GM19463 (cell line): ENCODE results near the gene ZBTB7C.

Experiments
- ATAC-seq: cut with Tn5 transposase; IDR thresholded peaks from one replicate; pipeline ENCODE4 v1.9.1; 2021; ENCODE audit warnings: mild to moderate bottlenecking, moderate library complexity; ENCODE audit not compliant: unreplicated experiment

ZBTB7C gene

DNA sequence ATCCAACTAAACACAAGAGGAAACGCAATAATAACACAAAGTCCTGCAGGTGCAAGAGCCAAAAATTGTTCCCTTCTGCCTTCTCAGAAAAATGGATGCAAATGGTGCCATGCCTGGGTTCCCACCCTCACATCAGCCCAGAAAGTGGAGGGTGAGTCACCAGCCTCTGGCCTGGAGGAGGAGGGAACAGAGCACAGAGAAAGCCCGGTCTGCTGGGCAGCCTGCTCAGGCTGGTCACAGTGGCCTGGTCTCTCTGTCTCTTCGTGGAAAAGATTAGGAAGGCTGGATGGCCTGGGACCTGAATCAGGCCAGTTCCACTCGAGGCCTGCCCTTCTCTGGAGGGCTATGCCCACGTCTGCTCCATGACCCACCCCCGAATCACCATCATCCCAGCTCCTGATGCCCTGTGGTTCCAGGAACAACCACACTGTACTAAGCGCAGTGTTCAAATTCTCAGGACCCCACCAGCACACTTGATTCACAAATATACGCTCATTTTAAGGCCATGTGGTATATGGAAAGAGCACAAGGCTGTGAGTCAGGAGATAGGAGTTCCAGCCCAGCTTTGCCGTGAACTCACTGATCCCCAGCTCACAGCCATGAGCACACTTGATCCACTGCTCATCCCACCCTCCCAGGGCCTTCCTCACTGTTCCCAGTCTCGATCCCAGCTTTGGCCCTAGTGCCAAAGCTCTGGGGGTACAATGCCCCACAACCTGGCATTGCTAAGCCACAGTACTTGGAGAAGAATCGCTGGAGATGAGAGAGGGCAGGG, 82.1 kb downstream of the ZBTB7C start:
- no peak for ATAC-seq

- ATAC-seq, result no peak
These were observed 84.0 kb downstream of the ZBTB7C start for GRCh38 chr18:48325115-48325665.

- ATAC-seq, result no peak
These were observed 84.5 kb downstream of the ZBTB7C start for GRCh38 chr18:48324651-48325050.

DNA sequence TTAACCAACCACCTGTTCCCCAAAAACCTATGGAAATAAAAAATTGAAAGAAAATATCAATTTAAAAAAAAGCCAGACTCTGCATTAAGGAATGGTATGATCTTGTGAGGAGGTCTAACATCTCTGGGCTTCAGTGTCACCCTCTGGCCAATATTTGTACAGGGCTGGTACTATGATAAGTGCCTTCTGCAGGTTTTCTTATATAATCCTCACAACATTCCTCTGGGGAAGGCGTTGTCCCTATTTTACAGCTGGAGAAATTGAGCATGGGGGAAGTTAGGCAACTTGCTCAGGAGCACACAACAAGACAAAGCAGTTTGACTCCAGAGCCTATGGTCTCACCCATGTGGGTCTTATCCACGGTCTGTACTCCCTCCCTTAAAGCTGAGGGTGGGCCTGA, 86.0 kb downstream of the ZBTB7C start:
- ATAC-seq, result no peak

DNA sequence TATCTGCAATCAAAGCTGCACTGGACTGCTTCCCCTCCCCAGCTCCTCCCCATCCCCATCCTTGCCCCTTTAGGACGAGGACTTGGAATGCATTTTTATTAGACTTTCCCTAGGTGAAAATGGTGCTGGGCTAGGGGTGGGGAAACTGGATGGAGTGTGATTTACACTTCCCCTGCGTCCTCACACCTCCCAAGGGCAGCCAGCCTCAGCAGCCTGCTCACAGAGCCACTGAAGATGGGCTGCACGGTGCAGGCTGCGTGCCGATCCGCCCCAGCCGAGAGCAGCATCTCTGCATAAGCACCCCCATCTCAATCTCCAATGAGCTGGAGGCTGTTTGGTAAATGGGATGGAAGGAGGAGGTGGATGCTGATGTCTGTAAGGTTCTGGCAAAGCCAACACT, 87.6 kb downstream of the ZBTB7C start:
- ATAC-seq, result no peak

GRCh38 chr18:48321121-48321520, 88.1 kb downstream of the ZBTB7C start:
- no peak for ATAC-seq

DNA sequence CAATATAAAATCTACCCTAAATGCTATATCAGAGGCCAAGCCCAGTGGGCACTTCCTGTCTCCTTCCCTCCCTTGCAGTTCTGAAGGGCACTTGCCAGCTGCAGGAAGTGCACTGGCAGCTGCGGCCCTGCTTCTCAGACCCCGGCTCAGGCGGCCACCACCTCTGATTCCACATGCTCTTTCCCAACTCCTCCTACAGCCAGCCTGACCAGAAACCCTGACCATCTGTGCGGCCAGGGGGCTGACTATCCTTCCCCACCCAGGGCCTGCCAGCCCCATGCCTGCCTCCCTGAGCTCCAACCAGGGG, 88.6 kb downstream of the ZBTB7C start:
- no peak for ATAC-seq

DNA sequence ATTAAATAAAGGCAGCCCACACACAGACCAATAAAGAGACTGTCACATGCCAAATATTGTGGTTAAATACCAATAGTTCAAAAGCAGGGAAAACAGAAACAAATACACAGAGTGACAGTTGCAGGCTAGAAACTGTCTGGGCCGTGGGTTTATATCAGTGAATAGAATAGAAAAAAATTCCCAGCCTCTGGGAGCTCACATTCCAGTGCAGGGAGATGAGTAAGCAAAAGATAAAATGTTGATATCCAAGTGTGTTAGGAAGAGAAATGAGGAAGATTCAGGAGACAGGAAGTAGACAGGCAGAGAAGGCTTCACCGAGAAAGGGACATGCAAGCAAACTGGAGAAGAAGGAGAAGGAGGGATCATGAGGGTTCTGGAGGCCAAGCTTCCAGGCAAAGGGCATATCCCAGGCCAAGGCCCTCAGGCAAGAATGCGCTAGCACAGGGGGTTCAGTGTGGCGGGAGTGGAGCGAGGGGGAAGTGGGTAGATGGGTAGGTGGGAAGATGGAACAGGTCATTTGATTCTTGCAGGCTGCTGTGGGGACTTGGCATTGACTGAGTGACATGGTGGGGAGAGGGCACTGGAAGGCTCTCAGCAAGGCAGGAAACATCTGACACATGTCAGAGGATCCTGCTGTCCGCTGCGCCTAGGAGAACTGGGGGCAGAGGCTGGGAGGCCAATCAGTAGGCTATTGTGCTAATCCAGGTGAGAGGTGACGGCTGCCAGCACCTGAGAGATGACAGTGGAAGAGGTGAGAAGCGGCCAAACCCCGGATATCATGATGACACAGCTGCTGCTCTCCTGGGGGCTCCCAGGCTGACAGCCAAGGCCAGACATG, 89.2 kb downstream of the ZBTB7C start:
- ATAC-seq, result no peak

DNA sequence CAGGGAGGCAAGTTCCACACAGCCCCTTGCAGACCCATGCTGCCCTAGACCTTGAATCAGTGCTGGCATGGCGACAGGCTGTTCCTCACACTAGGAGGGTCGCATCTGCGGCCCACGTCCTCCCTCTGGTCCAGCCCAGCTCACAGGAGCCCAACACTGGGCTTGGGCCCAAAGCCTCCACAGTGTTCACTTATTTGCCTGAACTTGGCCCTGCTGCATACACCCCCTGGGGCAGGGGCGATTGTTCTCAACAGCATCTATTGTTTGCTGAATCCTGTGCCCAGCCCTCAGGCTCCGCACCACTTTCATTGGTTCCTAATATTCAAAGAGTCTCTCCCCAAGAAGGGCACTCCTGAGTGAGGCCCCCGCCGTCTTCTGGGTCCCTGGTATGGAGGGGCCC, 90.7 kb downstream of the ZBTB7C start:
- ATAC-seq, result no peak

- no peak for ATAC-seq
These were observed 91.3 kb downstream of the ZBTB7C start for GRCh38 chr18:48317781-48318381.

DNA sequence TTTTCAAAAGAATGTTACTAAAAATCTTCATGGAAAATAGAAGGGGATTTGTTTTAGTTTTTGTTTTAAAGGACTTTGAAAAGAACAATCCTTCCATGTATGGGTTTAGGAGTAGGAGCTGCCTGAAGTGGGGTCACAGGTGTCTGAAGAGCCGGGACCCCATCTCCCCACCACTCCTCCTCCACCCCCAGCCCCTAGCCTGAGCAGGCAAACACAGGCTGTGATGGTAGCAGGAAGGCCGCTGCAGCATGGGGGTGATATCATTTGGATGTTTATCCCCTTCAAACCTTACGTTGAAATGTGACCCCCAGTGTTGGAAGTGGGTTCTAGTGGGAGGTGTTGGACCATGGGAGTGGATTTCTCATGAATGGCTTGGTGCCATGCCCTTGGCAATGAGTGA, 93.0 kb downstream of the ZBTB7C start:
- ATAC-seq, result no peak

- ATAC-seq, result no peak
These were observed 94.5 kb downstream of the ZBTB7C start for GRCh38 chr18:48314690-48315089.

DNA sequence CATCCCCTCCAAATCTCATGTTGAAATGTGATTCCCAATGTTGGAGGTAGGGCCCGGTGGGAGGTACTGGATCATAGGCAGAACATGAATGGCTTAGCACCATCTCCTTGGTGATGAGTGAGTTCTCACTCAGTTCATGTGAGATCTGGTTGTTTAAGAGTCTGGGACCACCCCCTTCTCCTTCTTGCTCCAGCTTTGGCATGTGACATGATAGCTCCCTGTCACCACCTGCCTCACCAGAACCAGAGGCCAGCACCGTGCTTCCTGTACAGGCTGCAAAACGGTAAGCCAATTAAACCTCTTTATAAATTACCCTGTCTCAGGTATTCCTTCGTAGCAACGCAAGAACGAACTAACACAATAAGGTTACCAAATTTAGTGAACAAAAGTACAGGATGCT, 95.4 kb downstream of the ZBTB7C start:
- no peak for ATAC-seq

- no peak for ATAC-seq
These were observed 97.1 kb downstream of the ZBTB7C start for GRCh38 chr18:48312066-48312465.

DNA sequence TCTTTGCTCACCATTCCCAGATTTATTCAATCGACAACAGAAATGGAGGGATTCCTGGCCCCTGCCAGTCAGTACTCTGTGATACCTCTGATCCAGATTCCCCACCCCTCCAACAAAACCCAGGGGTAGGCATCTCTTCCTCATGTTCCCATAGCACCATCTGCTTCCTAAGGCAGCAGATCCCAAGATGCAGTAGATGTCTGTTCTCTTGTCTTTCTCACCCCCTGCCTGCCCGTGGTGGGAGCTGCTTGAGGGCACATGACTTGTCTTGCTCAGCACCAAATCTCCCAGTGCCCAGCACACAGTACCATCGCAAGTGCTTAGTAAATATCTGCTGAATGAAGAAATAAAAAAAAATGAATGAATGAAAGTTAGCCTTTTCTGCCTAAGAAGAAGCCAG, 98.2 kb downstream of the ZBTB7C start:
- ATAC-seq, result no peak

- ATAC-seq, result no peak
These were observed 98.8 kb downstream of the ZBTB7C start for GRCh38 chr18:48310353-48310752.

GRCh38 chr18:48308755-48309575, 100.2 kb downstream of the ZBTB7C start:
- ATAC-seq, result no peak

GRCh38 chr18:48308027-48308635, 101.1 kb downstream of the ZBTB7C start:
- no peak for ATAC-seq

- ATAC-seq, result no peak
These were observed 102.3 kb downstream of the ZBTB7C start for GRCh38 chr18:48306838-48307237.

- no peak for ATAC-seq
These were observed 104.1 kb downstream of the ZBTB7C start for GRCh38 chr18:48304906-48305693.
